ENCODE data around the gene DYNC2H1.

DYNC2H1 gene

DNA sequence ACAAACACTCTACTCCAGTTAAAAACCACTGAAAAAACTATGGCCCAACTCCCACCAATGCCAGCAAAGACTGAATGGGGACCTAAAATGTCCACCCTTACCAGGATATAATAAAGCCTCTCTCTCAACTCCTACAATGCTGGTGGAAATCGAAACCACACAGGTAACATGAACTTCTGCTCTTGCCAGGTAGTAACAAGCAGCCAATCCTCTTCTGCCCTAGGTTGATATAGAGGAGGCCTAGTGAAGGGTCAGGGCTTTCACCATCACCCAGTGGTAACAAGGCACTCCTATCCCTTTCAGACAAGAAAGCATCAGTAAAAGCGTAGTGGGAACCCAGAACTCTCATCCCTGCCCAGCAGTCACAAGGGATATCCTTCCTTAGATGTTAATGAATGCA is 39.9 kb upstream of the DYNC2H1 start:
- no CpG with 5 or more reads among the region's 2 CpGs for WGBS, 2 donors (ENCODE audit: extremely low coverage in 2 of 2, insufficient read length in 2 of 2, insufficient replicate concordance in 1 of 2)
- H2AK5ac ChIP-seq (ENCODE audit: low read depth, low read length), result no peak overlapping the region
- no peaks in the 10 kb centered on the region for H3K79me1 ChIP-seq (ENCODE audit: low read depth, low read length)
- H3K4ac ChIP-seq (ENCODE audit: low read length), result no peak overlapping the region
- H4K91ac ChIP-seq (ENCODE audit: low read depth, low read length, poor library complexity), result no peak overlapping the region
- H3K27me3 ChIP-seq (ENCODE audit: control insufficient read depth in 3 of 3, insufficient read depth in 3 of 3, low read depth in 1 of 3, low read length in 3 of 3), result no peaks in the 10 kb centered on the region
- H3K36me3 ChIP-seq (replicated peaks in 1 of 2; ENCODE audit: control insufficient read depth in 2 of 2, insufficient read depth in 2 of 2, low read length in 2 of 2), result peaks cover 0 to 65% of the 10 kb centered on the region in 2 donors
- H2BK5ac ChIP-seq (ENCODE audit: low read length), result no peak overlapping the region
- H2BK120ac ChIP-seq (ENCODE audit: low read depth, low read length), result no peak overlapping the region
- peaks cover 0 to 2% of the 10 kb centered on the region in 2 donors for H3K4me1 ChIP-seq (ENCODE audit: control insufficient read depth in 2 of 2, insufficient read depth in 1 of 2, low read depth in 1 of 2, low read length in 2 of 2)
- H3K4me2 ChIP-seq (ENCODE audit: insufficient read depth, low read length, poor library complexity, severe bottlenecking), result no peak overlapping the region
- DNase-seq (ENCODE audit: low spot score), result no peak
- H3K9me3 ChIP-seq (replicated peaks in 1 of 2; ENCODE audit: control insufficient read depth in 2 of 2, insufficient read depth in 1 of 2, low read depth in 1 of 2, low read length in 2 of 2), result no peaks in the 10 kb centered on the region
- H2BK15ac ChIP-seq (ENCODE audit: low read length), result no peak overlapping the region
- H3K14ac ChIP-seq (ENCODE audit: low read length), result no peak overlapping the region
- no peak overlapping the region for H3K9ac ChIP-seq (ENCODE audit: low read depth, low read length, poor library complexity)
- no peak overlapping the region for H3K27ac ChIP-seq (replicated peaks; ENCODE audit: low read length)
- no peak overlapping the region for H4K8ac ChIP-seq (ENCODE audit: low read depth, low read length)
- H2AFZ ChIP-seq (ENCODE audit: low read length), result no peak overlapping the region
- no peak overlapping the region for H3K23ac ChIP-seq (ENCODE audit: low read depth, low read length, poor library complexity)
- H3K4me3 ChIP-seq (ENCODE audit: low read length in 2 of 2), result no peak overlapping the region
- H2BK12ac ChIP-seq (ENCODE audit: low read length), result no peak overlapping the region
- no peak overlapping the region for H3K18ac ChIP-seq (ENCODE audit: low read length)

DNA sequence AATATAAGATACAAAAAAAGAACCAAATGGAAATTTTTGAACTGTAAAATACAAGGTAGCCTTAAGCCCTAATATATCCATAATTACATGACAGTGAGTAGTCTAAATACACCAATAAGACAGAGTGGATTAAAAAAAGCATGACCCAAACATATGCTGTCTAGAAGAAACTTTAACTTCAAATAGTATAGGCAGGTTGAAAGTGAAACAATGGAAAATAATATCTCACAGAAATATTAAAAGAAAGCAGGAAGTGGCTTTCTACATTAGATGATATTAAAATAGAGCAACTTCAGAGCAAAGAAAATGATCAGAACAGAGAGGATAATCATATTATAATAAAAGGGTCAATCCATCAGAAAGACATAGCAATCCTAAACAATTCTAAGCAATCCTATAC is 39.1 kb upstream of the DYNC2H1 start:
- Histone ChIP-seq H2BK15ac (ENCODE audit: low read length) (no peak overlapping the region), H3K4me3 (ENCODE audit: low read length in 2 of 2) (no peak overlapping the region), H2AFZ (ENCODE audit: low read length) (no peak overlapping the region), H3K9me3 (replicated peaks in 1 of 2; ENCODE audit: control insufficient read depth in 2 of 2, insufficient read depth in 1 of 2, low read depth in 1 of 2, low read length in 2 of 2) (no peaks in the 10 kb centered on the region), H3K36me3 (replicated peaks in 1 of 2; ENCODE audit: control insufficient read depth in 2 of 2, insufficient read depth in 2 of 2, low read length in 2 of 2) (peaks cover 2 to 63% of the 10 kb centered on the region in 2 donors), H3K9ac (ENCODE audit: low read depth, low read length, poor library complexity) (no peak overlapping the region), H2AK5ac (ENCODE audit: low read depth, low read length) (no peak overlapping the region), H3K18ac (ENCODE audit: low read length) (no peak overlapping the region), H3K27me3 (ENCODE audit: control insufficient read depth in 3 of 3, insufficient read depth in 3 of 3, low read depth in 1 of 3, low read length in 3 of 3) (no peaks in the 10 kb centered on the region), H3K4me2 (ENCODE audit: insufficient read depth, low read length, poor library complexity, severe bottlenecking) (no peak overlapping the region), H4K91ac (ENCODE audit: low read depth, low read length, poor library complexity) (no peak overlapping the region), H3K23ac (ENCODE audit: low read depth, low read length, poor library complexity) (no peak overlapping the region), H2BK12ac (ENCODE audit: low read length) (no peak overlapping the region), H3K4ac (ENCODE audit: low read length) (no peak overlapping the region), H3K79me1 (ENCODE audit: low read depth, low read length) (no peaks in the 10 kb centered on the region), H2BK120ac (ENCODE audit: low read depth, low read length) (no peak overlapping the region), H3K4me1 (ENCODE audit: control insufficient read depth in 2 of 2, insufficient read depth in 1 of 2, low read depth in 1 of 2, low read length in 2 of 2) (peaks cover 0 to 2% of the 10 kb centered on the region in 2 donors), H2BK5ac (ENCODE audit: low read length) (no peak overlapping the region), H3K27ac (replicated peaks; ENCODE audit: low read length) (no peak overlapping the region), H4K8ac (ENCODE audit: low read depth, low read length) (no peak overlapping the region), H3K14ac (ENCODE audit: low read length) (no peak overlapping the region)
- no peak for DNase-seq (ENCODE audit: low spot score)

GRCh38 chr11:103071008-103071407 is 38.2 kb upstream of the DYNC2H1 start:
- Histone ChIP-seq H3K9me3 (replicated peaks in 1 of 2; ENCODE audit: control insufficient read depth in 2 of 2, insufficient read depth in 1 of 2, low read depth in 1 of 2, low read length in 2 of 2) (no peaks in the 10 kb centered on the region), H3K4me3 (ENCODE audit: low read length in 2 of 2) (no peak overlapping the region), H2AFZ (ENCODE audit: low read length) (no peak overlapping the region)

DNA sequence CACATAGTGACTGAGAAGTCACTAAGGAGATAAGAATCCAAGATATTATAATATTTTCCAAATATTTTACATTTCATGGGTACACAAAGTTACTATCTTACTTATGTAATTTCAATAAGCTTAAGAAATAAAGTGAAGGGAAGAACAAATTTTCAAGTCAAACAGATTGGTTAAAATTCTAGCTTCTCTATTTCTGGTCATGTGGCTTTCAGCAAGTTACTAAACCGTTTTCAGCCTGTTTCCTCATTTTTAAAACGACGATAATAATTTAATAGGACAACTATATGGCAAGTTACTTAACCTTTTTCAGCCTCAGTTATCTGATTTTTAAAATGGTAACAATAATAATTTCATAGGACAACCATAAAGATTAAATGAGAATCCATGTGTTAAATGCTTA is 32.9 kb upstream of the DYNC2H1 start:
- H2BK5ac ChIP-seq (ENCODE audit: low read length), result no peak overlapping the region
- no peaks in the 10 kb centered on the region for H3K27me3 ChIP-seq (ENCODE audit: control insufficient read depth in 3 of 3, insufficient read depth in 3 of 3, low read depth in 1 of 3, low read length in 3 of 3)
- no peak overlapping the region for H2BK120ac ChIP-seq (ENCODE audit: low read depth, low read length)
- no peak overlapping the region for H2AFZ ChIP-seq (ENCODE audit: low read length)
- H3K18ac ChIP-seq (ENCODE audit: low read length), result no peak overlapping the region
- H4K91ac ChIP-seq (ENCODE audit: low read depth, low read length, poor library complexity), result no peak overlapping the region
- no peak overlapping the region for H2AK5ac ChIP-seq (ENCODE audit: low read depth, low read length)
- no peak overlapping the region for H2BK12ac ChIP-seq (ENCODE audit: low read length)
- peaks cover 9 to 83% of the 10 kb centered on the region in 2 donors for H3K36me3 ChIP-seq (replicated peaks in 1 of 2; ENCODE audit: control insufficient read depth in 2 of 2, insufficient read depth in 2 of 2, low read length in 2 of 2)
- no peak overlapping the region for H3K4me3 ChIP-seq (ENCODE audit: low read length in 2 of 2)
- H4K8ac ChIP-seq (ENCODE audit: low read depth, low read length), result no peak overlapping the region
- no peak overlapping the region for H3K4me2 ChIP-seq (ENCODE audit: insufficient read depth, low read length, poor library complexity, severe bottlenecking)
- WGBS, 2 donors (ENCODE audit: extremely low coverage in 2 of 2, insufficient read length in 2 of 2, insufficient replicate concordance in 1 of 2), result no CpG with 5 or more reads among the region's 3 CpGs
- no peak overlapping the region for H3K27ac ChIP-seq (replicated peaks; ENCODE audit: low read length)
- no peaks in the 10 kb centered on the region for H3K4me1 ChIP-seq (ENCODE audit: control insufficient read depth in 2 of 2, insufficient read depth in 1 of 2, low read depth in 1 of 2, low read length in 2 of 2)
- DNase-seq (ENCODE audit: low spot score), result no peak
- peaks cover 3% of the 10 kb centered on the region for H3K79me1 ChIP-seq (ENCODE audit: low read depth, low read length)
- no peak overlapping the region for H3K9ac ChIP-seq (ENCODE audit: low read depth, low read length, poor library complexity)
- H2BK15ac ChIP-seq (ENCODE audit: low read length), result no peak overlapping the region
- no peak overlapping the region for H3K23ac ChIP-seq (ENCODE audit: low read depth, low read length, poor library complexity)
- no peaks in the 10 kb centered on the region for H3K9me3 ChIP-seq (replicated peaks in 1 of 2; ENCODE audit: control insufficient read depth in 2 of 2, insufficient read depth in 1 of 2, low read depth in 1 of 2, low read length in 2 of 2)
- H3K14ac ChIP-seq (ENCODE audit: low read length), result no peak overlapping the region
- H3K4ac ChIP-seq (ENCODE audit: low read length), result no peak overlapping the region

More at GRCh38 chr11:103071008-103071407, 38.2 kb upstream of the DYNC2H1 start:
- H3K23ac ChIP-seq (ENCODE audit: low read depth, low read length, poor library complexity), result no peak overlapping the region
- H3K4me1 ChIP-seq (ENCODE audit: control insufficient read depth in 2 of 2, insufficient read depth in 1 of 2, low read depth in 1 of 2, low read length in 2 of 2), result peaks cover 0 to 2% of the 10 kb centered on the region in 2 donors
- H2BK5ac ChIP-seq (ENCODE audit: low read length), result no peak overlapping the region
- H4K91ac ChIP-seq (ENCODE audit: low read depth, low read length, poor library complexity), result no peak overlapping the region
- H3K9ac ChIP-seq (ENCODE audit: low read depth, low read length, poor library complexity), result no peak overlapping the region
- no peak overlapping the region for H2AK5ac ChIP-seq (ENCODE audit: low read depth, low read length)
- no peak overlapping the region for H3K4me2 ChIP-seq (ENCODE audit: insufficient read depth, low read length, poor library complexity, severe bottlenecking)
- no peak overlapping the region for H3K27ac ChIP-seq (replicated peaks; ENCODE audit: low read length)
- H2BK15ac ChIP-seq (ENCODE audit: low read length), result no peak overlapping the region
- H3K18ac ChIP-seq (ENCODE audit: low read length), result no peak overlapping the region
- H2BK12ac ChIP-seq (ENCODE audit: low read length), result no peak overlapping the region
- H4K8ac ChIP-seq (ENCODE audit: low read depth, low read length), result no peak overlapping the region
- no peaks in the 10 kb centered on the region for H3K79me1 ChIP-seq (ENCODE audit: low read depth, low read length)
- peaks cover 2 to 63% of the 10 kb centered on the region in 2 donors for H3K36me3 ChIP-seq (replicated peaks in 1 of 2; ENCODE audit: control insufficient read depth in 2 of 2, insufficient read depth in 2 of 2, low read length in 2 of 2)
- H2BK120ac ChIP-seq (ENCODE audit: low read depth, low read length), result no peak overlapping the region
- no peak overlapping the region for H3K4ac ChIP-seq (ENCODE audit: low read length)
- no peak for DNase-seq (ENCODE audit: low spot score)
- no peaks in the 10 kb centered on the region for H3K27me3 ChIP-seq (ENCODE audit: control insufficient read depth in 3 of 3, insufficient read depth in 3 of 3, low read depth in 1 of 3, low read length in 3 of 3)
- H3K14ac ChIP-seq (ENCODE audit: low read length), result no peak overlapping the region

All from neuronal stem cell (in vitro differentiated cells).